ENCODE results near the gene CDK5R1. TPM values are rescaled to one million over a fixed set of nuclear protein-coding genes. Genes with fewer than 3 reads are reported as not detected.
A peak's percentile ranks its signal among the peaks of the same experiment; 100 is the strongest.

CDK5R1 gene
- polyA plus RNA-seq, 1 donor (not counting 4 experiments of a cell fraction or from before 2014, with no cell fraction given): 2.9 TPM

GRCh38 chr17:32492264-32492589 is 5.4 kb downstream of the CDK5R1 start:
- peaks cover 9 to 25% of the 10 kb centered on the region in 2 experiments for H3K36me3 ChIP-seq (ENCODE audit: control insufficient read depth in 2 of 2, extremely low read depth in 1 of 2, insufficient read depth in 2 of 2, low read length in 2 of 2)

GRCh38 chr17:32492648-32493289 is 6.0 kb downstream of the CDK5R1 start:
- FAIRE-seq (no peak), DNase-seq (ENCODE audit: low read depth, low spot score) (no peak)
- H3K36me3 ChIP-seq (ENCODE audit: control insufficient read depth in 2 of 2, extremely low read depth in 1 of 2, insufficient read depth in 2 of 2, low read length in 2 of 2): peaks cover 9 to 23% of the 10 kb centered on the region in 2 experiments
- no peak for TF ChIP-seq EZH2 (IDR thresholded peaks at IDR 0.05; ENCODE audit: low read length)
- no peak for TF ChIP-seq CTCF (optimal IDR thresholded peaks at IDR 0.05 in 1 of 3, IDR thresholded peaks at IDR 0.05 in 1 of 3, conservative IDR thresholded peaks at IDR 0.05 in 1 of 3; ENCODE audit: extremely low read depth in 1 of 3, insufficient read depth in 2 of 3, low read length in 3 of 3)
- no peak overlapping the region for H3K9ac ChIP-seq (ENCODE audit: control insufficient read depth, extremely low read depth, insufficient read depth, low read length)
- H3K4me1 ChIP-seq (ENCODE audit: control insufficient read depth, extremely low read depth, insufficient read depth, low read length): peaks cover 63% of the 10 kb centered on the region
- dilution Hi-C loops (cut with MboI; ENCODE audit: extremely low pct_ligation_motif_present, low sequenced_read_pairs): no loop called here
- H3K79me2 ChIP-seq (ENCODE audit: control insufficient read depth, insufficient read depth, low read length): peaks cover 34% of the 10 kb centered on the region
- peaks cover 8% of the 10 kb centered on the region for H3K9me1 ChIP-seq (ENCODE audit: control insufficient read depth, extremely low read depth, insufficient read depth, low read length)
- no peaks in the 10 kb centered on the region for H3K9me3 ChIP-seq (ENCODE audit: control insufficient read depth, low read depth, low read length)
- H3K27ac ChIP-seq (ENCODE audit: control insufficient read depth, insufficient read depth, low read length): no peak overlapping the region
- H3K4me3 ChIP-seq (ENCODE audit: control insufficient read depth in 2 of 3, extremely low read depth in 1 of 3, insufficient read depth in 2 of 3, low read depth in 1 of 3, low read length in 3 of 3): no peak overlapping the region
- H2AFZ ChIP-seq (ENCODE audit: control insufficient read depth, low read length): no peak overlapping the region
- H3K27me3 ChIP-seq (ENCODE audit: control insufficient read depth, extremely low read depth, insufficient read depth, low read length): no peaks in the 10 kb centered on the region
- no peak overlapping the region for H3K4me2 ChIP-seq (ENCODE audit: control insufficient read depth, extremely low read depth, insufficient read depth, low read depth, low read length)
- H4K20me1 ChIP-seq (ENCODE audit: control insufficient read depth, extremely low read depth, insufficient read depth, low read length): no peaks in the 10 kb centered on the region

More at GRCh38 chr17:32492264-32492589, 5.4 kb downstream of the CDK5R1 start:
- no peak for FAIRE-seq
- Histone ChIP-seq H3K9me1 (ENCODE audit: control insufficient read depth, extremely low read depth, insufficient read depth, low read length) (peaks cover 9% of the 10 kb centered on the region), H3K27me3 (ENCODE audit: control insufficient read depth, extremely low read depth, insufficient read depth, low read length) (no peaks in the 10 kb centered on the region), H4K20me1 (ENCODE audit: control insufficient read depth, extremely low read depth, insufficient read depth, low read length) (no peaks in the 10 kb centered on the region), H2AFZ (ENCODE audit: control insufficient read depth, low read length) (no peak overlapping the region), H3K4me1 (ENCODE audit: control insufficient read depth, extremely low read depth, insufficient read depth, low read length) (peaks cover 59% of the 10 kb centered on the region), H3K79me2 (ENCODE audit: control insufficient read depth, insufficient read depth, low read length) (peaks cover 37% of the 10 kb centered on the region), H3K4me3 (ENCODE audit: control insufficient read depth in 2 of 3, extremely low read depth in 1 of 3, insufficient read depth in 2 of 3, low read depth in 1 of 3, low read length in 3 of 3) (no peak overlapping the region), H3K4me2 (ENCODE audit: control insufficient read depth, extremely low read depth, insufficient read depth, low read depth, low read length) (peak overlapping the region; percentile 10), H3K9me3 (ENCODE audit: control insufficient read depth, low read depth, low read length) (no peaks in the 10 kb centered on the region), H3K27ac (ENCODE audit: control insufficient read depth, insufficient read depth, low read length) (no peak overlapping the region), H3K9ac (ENCODE audit: control insufficient read depth, extremely low read depth, insufficient read depth, low read length) (no peak overlapping the region)
- dilution Hi-C loops (cut with MboI; ENCODE audit: extremely low pct_ligation_motif_present, low sequenced_read_pairs): no loop called here
- no peak for DNase-seq (ENCODE audit: low read depth, low spot score)
- TF ChIP-seq EZH2 (IDR thresholded peaks at IDR 0.05; ENCODE audit: low read length) (no peak), CTCF (optimal IDR thresholded peaks at IDR 0.05 in 1 of 3, IDR thresholded peaks at IDR 0.05 in 1 of 3, conservative IDR thresholded peaks at IDR 0.05 in 1 of 3; ENCODE audit: extremely low read depth in 1 of 3, insufficient read depth in 2 of 3, low read length in 3 of 3) (no peak)

Data from keratinocyte (primary cell).